ENCODE measurements around the gene YWHAE. TPM values are rescaled to one million over a fixed set of nuclear protein-coding genes. Genes with fewer than 3 reads are reported as not detected.
A peak's percentile ranks its signal among the peaks of the same experiment; 100 is the strongest.
"Not testable (repeated sequence)": the region's sequence is repeated elsewhere in the genome, so short reads cannot be mapped to it uniquely, and the experiment has no call there.

YWHAE gene
- total RNA-seq, 4 donors from 2014 or later: 581 to 765 (median 678) TPM

- Histone ChIP-seq H3K9me3 (no peaks in the 10 kb centered on the region), H3K4me3 (no peak overlapping the region), H3K4me1 (no peaks in the 10 kb centered on the region), H3K36me3 (no peaks in the 10 kb centered on the region), H3K27me3 (no peaks in the 10 kb centered on the region), H3K27ac (no peak overlapping the region)
- no peak for DNase-seq (ENCODE audit: low spot score in 2 of 2)
- WGBS, 2 donors: 52 to 75% methylated on average over 6 of the region's 6 CpGs
- TF ChIP-seq CTCF (IDR thresholded peaks at IDR 0.05) (no peak), EP300 (IDR thresholded peaks at IDR 0.05) (no peak), POLR2A (IDR thresholded peaks at IDR 0.05) (no peak)
These were observed 78.0 kb downstream of the YWHAE start for GRCh38 chr17:1322014-1322428.

GRCh38 chr17:1315891-1316403, 84.1 kb downstream of the YWHAE start:
- no peak for DNase-seq (ENCODE audit: low spot score in 2 of 2)
- TF ChIP-seq POLR2A (IDR thresholded peaks at IDR 0.05) (no peak), CTCF (IDR thresholded peaks at IDR 0.05) (no peak), EP300 (IDR thresholded peaks at IDR 0.05) (peak in 1 of 2 donors; percentile 12)
- H3K27me3 ChIP-seq: peaks cover 0 to 30% of the 10 kb centered on the region in 2 donors
- H3K27ac ChIP-seq: no peak overlapping the region
- no peaks in the 10 kb centered on the region for H3K4me1 ChIP-seq
- no peaks in the 10 kb centered on the region for H3K36me3 ChIP-seq
- no peak overlapping the region for H3K4me3 ChIP-seq
- WGBS, 2 donors: 40 to 53% methylated on average over 8 to 10 of the region's 10 CpGs
- H3K9me3 ChIP-seq: no peaks in the 10 kb centered on the region

- 59 to 61% methylated on average over 9 to 10 of the region's 10 CpGs for WGBS, 2 donors
- H3K27me3 ChIP-seq: peaks cover 0 to 30% of the 10 kb centered on the region in 2 donors
- H3K4me1 ChIP-seq: no peaks in the 10 kb centered on the region
- no peak overlapping the region for H3K27ac ChIP-seq
- TF ChIP-seq POLR2A (IDR thresholded peaks at IDR 0.05): no peak
- TF ChIP-seq EP300 (IDR thresholded peaks at IDR 0.05): no peak
- no peak for TF ChIP-seq CTCF (IDR thresholded peaks at IDR 0.05)
- no peaks in the 10 kb centered on the region for H3K36me3 ChIP-seq
- no peak overlapping the region for H3K4me3 ChIP-seq
- no peak for DNase-seq (ENCODE audit: low spot score in 2 of 2)
- no peaks in the 10 kb centered on the region for H3K9me3 ChIP-seq
These were observed 84.6 kb downstream of the YWHAE start for GRCh38 chr17:1315409-1315808.

GRCh38 chr17:1313270-1314005, 86.6 kb downstream of the YWHAE start:
- TF ChIP-seq CTCF (IDR thresholded peaks at IDR 0.05) (no peak), POLR2A (IDR thresholded peaks at IDR 0.05) (no peak), EP300 (IDR thresholded peaks at IDR 0.05) (peak in 1 of 2 donors; percentile 31)
- no peak for DNase-seq (ENCODE audit: low spot score in 2 of 2)
- Histone ChIP-seq H3K27ac (no peak overlapping the region), H3K4me3 (no peak overlapping the region), H3K27me3 (peaks cover 0 to 30% of the 10 kb centered on the region in 2 donors), H3K9me3 (no peaks in the 10 kb centered on the region), H3K36me3 (no peaks in the 10 kb centered on the region), H3K4me1 (no peaks in the 10 kb centered on the region)
- WGBS, 2 donors: 75 to 83% methylated on average over 8 of the region's 8 CpGs

GRCh38 chr17:1312261-1312870, 87.7 kb downstream of the YWHAE start:
- Histone ChIP-seq H3K4me3 (no peak overlapping the region), H3K4me1 (no peaks in the 10 kb centered on the region), H3K9me3 (no peaks in the 10 kb centered on the region), H3K27ac (no peak overlapping the region), H3K27me3 (peaks cover 0 to 30% of the 10 kb centered on the region in 2 donors), H3K36me3 (no peaks in the 10 kb centered on the region)
- TF ChIP-seq POLR2A (IDR thresholded peaks at IDR 0.05): no peak
- 59 to 63% methylated on average over 8 to 9 of the region's 9 CpGs for WGBS, 2 donors
- DNase-seq (ENCODE audit: low spot score in 2 of 2): no peak

GRCh38 chr17:1307829-1308228, 92.2 kb downstream of the YWHAE start:
- H3K27me3 ChIP-seq; H3K9me3 ChIP-seq; H3K27ac ChIP-seq; H3K4me3 ChIP-seq; H3K4me1 ChIP-seq; DNase-seq (ENCODE audit: low spot score in 2 of 2); H3K36me3 ChIP-seq: not testable (repeated sequence)
- 71 to 76% methylated on average over 13 to 14 of the region's 16 CpGs for WGBS, 2 donors
